Retinal pigment epithelial cell (primary cell): ENCODE data around the gene PRKD3.
"Not testable (repeated sequence)": the region's sequence is repeated elsewhere in the genome, so short reads cannot be mapped to it uniquely, and the experiment has no call there.

Experiments
- DNase-seq: peaks from one replicate; pipeline ENCODE4 v3.0.0-alpha.2; 2010; ENCODE audit warnings: low read depth
- H3K4me3 ChIP-seq: 2 replicates; pipeline ENCODE4 v1.5.1; 2011; ENCODE audit warnings: mild to moderate bottlenecking, low read length, control low read depth, moderate library complexity
- TF ChIP-seq, protein P1 (sequence below): conservative IDR thresholded peaks from 2 replicates; pipeline ENCODE4 v1.5.1; 2011; ENCODE audit warnings: low read depth, low read length, control low read depth, inconsistent platforms

Gene PRKD3

DNA sequence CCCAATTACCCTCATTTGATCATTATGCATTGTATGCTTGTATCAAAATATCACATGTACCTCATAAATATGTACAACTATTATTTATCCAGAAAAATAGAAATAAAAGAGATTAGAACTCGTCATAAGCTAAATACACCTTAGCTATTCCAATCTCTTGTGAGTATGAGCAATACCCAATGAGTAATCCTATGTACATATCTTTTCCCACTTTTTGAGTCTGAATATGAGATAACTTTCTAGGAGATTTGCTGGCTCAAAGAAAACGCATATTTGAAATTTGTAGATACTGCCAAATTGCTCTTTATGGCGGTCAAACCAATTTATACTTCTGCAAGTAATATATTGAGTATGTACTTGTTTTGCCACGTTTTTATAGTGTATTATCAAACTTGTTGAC is 24.1 kb downstream of the PRKD3 start:
- DNase-seq = no peak
- no peak overlapping the region for H3K4me3 ChIP-seq
- TF ChIP-seq, protein P1, sequence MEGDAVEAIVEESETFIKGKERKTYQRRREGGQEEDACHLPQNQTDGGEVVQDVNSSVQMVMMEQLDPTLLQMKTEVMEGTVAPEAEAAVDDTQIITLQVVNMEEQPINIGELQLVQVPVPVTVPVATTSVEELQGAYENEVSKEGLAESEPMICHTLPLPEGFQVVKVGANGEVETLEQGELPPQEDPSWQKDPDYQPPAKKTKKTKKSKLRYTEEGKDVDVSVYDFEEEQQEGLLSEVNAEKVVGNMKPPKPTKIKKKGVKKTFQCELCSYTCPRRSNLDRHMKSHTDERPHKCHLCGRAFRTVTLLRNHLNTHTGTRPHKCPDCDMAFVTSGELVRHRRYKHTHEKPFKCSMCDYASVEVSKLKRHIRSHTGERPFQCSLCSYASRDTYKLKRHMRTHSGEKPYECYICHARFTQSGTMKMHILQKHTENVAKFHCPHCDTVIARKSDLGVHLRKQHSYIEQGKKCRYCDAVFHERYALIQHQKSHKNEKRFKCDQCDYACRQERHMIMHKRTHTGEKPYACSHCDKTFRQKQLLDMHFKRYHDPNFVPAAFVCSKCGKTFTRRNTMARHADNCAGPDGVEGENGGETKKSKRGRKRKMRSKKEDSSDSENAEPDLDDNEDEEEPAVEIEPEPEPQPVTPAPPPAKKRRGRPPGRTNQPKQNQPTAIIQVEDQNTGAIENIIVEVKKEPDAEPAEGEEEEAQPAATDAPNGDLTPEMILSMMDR = no peak

DNA sequence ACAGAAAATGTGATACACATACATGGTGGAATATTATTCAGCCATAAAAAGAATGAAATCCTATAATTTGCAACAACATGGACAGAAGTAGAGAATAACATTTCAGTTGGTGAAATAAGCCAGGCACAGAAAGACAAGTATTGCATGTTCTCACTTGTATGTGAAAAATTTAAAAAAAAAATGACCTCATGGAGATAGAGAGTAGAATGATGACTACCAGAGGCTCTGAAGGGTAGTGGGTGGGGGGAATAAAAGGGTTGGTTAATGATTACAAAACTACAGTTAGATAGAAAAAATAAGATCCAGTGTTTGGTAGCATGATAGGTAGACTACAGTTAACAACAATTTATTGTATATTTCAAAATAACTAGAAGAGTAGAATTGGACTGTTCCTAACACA is 24.5 kb downstream of the PRKD3 start:
- H3K4me3 ChIP-seq = no peak overlapping the region
- TF ChIP-seq, protein P1 = no peak
- DNase-seq = no peak

DNA sequence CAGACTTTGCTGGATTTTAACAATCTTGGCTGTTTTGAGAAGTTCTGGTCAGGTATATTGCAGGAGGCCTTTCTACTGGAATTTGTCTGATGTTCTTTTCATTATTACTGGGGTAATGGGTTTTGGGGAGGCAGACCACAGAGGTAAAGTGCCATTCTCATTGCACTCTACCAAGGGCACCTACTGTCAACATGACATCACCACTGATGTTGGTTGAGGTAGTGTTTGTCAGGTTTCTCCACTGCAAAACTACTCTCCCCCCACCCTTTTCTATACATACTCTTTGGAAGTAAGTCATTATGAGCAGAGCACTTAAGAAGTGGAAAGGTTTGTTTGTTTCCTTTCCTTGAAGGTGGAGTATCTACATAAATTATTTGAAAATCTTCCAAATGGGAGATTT is 27.0 kb downstream of the PRKD3 start:
- DNase-seq = no peak
- TF ChIP-seq, protein P1 = no peak
- no peak overlapping the region for H3K4me3 ChIP-seq

DNA sequence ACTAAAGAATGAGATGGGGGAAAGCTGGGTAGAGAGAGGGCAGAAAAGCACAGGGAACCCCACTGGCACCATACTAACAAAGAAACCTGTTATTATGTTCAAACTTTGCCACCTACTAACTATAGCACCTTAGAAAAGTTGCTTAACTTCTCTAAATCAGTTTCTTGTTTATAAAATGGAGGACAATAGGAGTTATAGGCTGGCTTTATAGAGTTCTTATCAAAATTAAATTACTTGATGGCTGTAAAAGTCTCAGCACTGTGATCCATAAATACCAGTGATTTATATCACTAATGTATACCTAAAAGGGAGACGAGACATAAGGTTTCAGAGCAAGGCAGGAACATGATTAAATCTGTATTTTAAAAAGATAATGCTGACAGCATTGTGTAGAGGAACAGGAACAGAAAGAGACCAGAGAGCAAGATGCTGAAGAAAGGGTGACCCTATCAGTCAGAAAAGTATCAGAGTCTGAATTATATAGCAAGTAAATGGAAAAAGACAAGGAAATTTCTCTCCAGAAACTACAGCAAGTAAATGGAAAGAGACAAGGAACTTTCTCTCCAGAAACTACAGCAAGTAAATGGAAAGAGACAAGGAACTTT is 29.1 kb downstream of the PRKD3 start:
- no peak overlapping the region for H3K4me3 ChIP-seq
- TF ChIP-seq, protein P1 = no peak
- no peak for DNase-seq

DNA sequence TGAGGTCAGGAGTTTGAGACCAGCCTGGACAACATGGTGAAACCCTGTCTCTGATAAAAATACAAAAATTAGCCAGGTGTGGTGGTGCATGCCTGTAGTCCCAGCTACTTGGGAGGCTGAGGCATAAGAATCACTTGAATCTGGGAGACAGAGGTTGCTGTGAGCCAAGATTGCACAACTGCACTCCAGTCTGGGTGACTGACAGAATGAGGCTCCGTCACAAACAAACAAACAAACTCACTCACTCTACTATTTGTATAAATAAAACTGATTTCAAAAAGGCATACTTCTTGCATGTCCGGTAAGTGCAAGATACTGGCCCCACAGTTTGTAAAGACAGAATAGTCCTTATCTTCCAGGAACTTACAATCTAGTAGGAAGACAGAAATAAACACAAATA is 29.8 kb downstream of the PRKD3 start:
- not testable (repeated sequence) for DNase-seq, H3K4me3 ChIP-seq

DNA sequence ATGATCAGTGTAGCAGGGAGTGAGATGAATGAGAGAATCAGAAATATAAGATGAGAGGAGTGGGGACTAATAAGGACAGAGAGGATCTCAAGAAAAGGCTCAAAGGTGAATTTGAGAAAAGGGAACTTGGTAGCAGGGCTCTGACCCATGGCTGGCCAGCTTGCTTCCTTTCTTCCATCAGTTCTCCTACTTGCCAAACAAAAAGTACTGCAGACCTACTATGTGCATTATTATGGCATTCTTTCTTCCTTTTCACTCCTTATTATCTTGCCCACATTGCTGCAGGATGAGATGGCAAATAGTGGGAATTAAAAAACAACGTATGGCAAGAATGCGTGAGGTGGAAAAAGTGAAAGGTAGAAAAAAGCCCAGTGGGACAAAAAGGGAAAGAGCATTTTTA is 33.0 kb downstream of the PRKD3 start:
- H3K4me3 ChIP-seq = no peak overlapping the region
- TF ChIP-seq, protein P1 = no peak

DNA sequence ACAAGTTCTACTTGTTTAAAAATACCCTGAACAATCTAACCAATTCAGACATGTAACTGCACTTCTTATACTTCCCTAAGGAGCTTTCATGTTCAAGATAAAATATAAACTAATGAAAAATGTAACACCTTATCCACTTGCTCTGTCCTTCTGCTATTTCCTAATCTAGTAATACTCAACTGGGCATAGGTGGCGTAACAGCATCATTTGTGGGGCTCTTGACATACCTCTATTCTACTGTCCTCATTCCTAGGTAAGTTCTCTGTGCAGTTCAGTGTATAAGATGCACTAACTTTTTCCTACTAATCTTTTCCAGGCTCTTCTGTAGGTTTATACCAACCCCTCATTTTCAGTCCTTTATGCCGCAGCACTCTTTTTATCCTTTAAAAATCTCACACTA is 36.7 kb downstream of the PRKD3 start:
- TF ChIP-seq, protein P1 = no peak
- DNase-seq = no peak
- H3K4me3 ChIP-seq = no peak overlapping the region

More for the DNA sequence above, 33.0 kb downstream of the PRKD3 start:
- DNase-seq = no peak
